Measurements from ENCODE around the gene SLC12A3.

Gene SLC12A3

DNA sequence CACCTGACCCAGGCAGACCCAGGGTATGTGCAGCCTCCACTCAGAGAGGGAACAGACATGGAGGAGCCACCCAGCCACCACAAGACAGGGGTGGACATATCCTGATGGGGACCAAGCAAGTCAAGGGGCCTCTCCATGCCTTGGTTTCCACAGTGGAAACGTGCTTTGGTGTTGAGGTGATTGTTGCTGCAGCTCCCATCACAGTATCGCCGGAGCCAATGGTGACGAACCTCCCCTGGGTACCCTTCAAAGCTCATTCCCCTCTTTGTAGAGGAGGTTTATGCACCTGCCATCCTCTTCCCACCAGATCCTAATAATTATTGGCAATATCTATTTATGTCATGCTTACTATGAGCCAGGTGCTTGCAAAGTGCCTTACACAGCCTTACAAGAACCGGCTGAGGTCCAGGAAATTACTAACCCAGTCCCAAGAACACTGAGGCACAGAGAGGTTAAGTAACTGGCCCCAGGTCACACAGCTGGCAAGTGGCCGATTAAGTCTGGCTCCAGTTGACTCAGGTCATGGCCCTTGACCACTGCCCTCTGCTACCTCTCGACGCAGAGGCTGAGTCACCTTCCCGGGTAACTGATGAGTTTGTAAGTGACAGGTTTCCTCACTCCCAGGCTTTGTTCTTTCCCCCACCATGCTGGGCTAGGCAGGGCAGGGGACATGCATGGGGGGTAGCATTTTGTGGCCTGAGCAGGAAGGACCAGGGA, 20.6 kb downstream of the SLC12A3 start:
- H3K36me3 ChIP-seq (ENCODE audit: insufficient read depth, insufficient read length, low read length): no peaks in the 10 kb centered on the region
- peaks cover 41% of the 10 kb centered on the region for H3K9me3 ChIP-seq (ENCODE audit: insufficient read depth, low read length)
- no peaks in the 10 kb centered on the region for H3K4me1 ChIP-seq (ENCODE audit: insufficient read depth, insufficient read length)
- TF ChIP-seq SUZ12 (IDR thresholded peaks at IDR 0.05; ENCODE audit: extremely low read depth, insufficient read depth, insufficient read length) (no peak), YY1 (IDR thresholded peaks at IDR 0.05; ENCODE audit: insufficient read depth, insufficient read length) (no peak)
- no peak overlapping the region for H3K9ac ChIP-seq (ENCODE audit: insufficient read length, low read depth)
- H3K4me3 ChIP-seq (ENCODE audit: insufficient read length, low read depth): no peak overlapping the region
- no peak for DNase-seq (ENCODE audit: low read depth, low spot score)
- H3K27me3 ChIP-seq (ENCODE audit: insufficient read depth, insufficient read length): no peaks in the 10 kb centered on the region

DNA sequence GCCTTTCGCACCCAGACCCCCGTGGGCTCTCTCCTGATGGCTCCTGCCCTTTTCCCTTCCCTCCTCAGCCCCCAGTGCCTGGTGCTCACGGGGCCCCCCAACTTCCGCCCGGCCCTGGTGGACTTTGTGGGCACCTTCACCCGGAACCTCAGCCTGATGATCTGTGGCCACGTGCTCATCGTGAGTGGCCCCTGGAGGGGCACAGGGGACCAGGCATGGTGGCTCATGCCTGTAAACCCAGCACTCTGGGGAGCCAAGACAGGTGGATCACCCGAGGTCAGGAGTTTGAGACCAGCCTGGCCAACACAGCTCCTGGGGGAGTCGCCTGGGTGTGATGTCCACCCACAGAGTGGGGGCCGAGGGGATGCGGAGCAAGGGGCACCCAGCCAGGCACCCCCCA, 21.3 kb downstream of the SLC12A3 start:
- Histone ChIP-seq H3K4me3 (ENCODE audit: insufficient read length, low read depth) (no peak overlapping the region), H3K27me3 (ENCODE audit: insufficient read depth, insufficient read length) (no peaks in the 10 kb centered on the region), H3K9ac (ENCODE audit: insufficient read length, low read depth) (no peak overlapping the region), H3K4me1 (ENCODE audit: insufficient read depth, insufficient read length) (no peaks in the 10 kb centered on the region), H3K9me3 (ENCODE audit: insufficient read depth, low read length) (peaks cover 41% of the 10 kb centered on the region), H3K36me3 (ENCODE audit: insufficient read depth, insufficient read length, low read length) (no peaks in the 10 kb centered on the region)
- no peak for DNase-seq (ENCODE audit: low read depth, low spot score)
- TF ChIP-seq SUZ12 (IDR thresholded peaks at IDR 0.05; ENCODE audit: extremely low read depth, insufficient read depth, insufficient read length) (no peak), YY1 (IDR thresholded peaks at IDR 0.05; ENCODE audit: insufficient read depth, insufficient read length) (no peak), ZNF274 (IDR thresholded peaks at IDR 0.05; ENCODE audit: low read depth, low read length) (no peak)

DNA sequence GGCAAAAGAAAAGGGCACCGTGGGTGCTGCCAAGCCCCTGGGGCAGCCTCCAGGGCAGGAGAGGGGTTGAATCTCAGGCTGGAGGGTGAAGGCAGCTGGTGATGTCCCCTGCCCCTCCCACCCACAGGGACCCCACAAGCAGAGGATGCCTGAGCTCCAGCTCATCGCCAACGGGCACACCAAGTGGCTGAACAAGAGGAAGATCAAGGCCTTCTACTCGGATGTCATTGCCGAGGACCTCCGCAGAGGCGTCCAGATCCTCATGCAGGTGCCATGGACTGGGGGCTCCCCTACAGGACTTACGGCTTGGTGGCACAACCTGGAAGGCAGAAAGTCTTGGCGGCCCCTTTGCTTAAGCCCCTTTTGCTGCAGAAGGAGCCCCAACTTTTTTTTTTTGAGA, 21.8 kb downstream of the SLC12A3 start:
- Histone ChIP-seq H3K36me3 (ENCODE audit: insufficient read depth, insufficient read length, low read length) (no peaks in the 10 kb centered on the region), H3K9me3 (ENCODE audit: insufficient read depth, low read length) (peaks cover 41% of the 10 kb centered on the region), H3K27me3 (ENCODE audit: insufficient read depth, insufficient read length) (no peaks in the 10 kb centered on the region), H3K4me3 (ENCODE audit: insufficient read length, low read depth) (no peak overlapping the region), H3K9ac (ENCODE audit: insufficient read length, low read depth) (no peak overlapping the region), H3K4me1 (ENCODE audit: insufficient read depth, insufficient read length) (peaks cover 4% of the 10 kb centered on the region)
- no peak for DNase-seq (ENCODE audit: low read depth, low spot score)
- TF ChIP-seq SUZ12 (IDR thresholded peaks at IDR 0.05; ENCODE audit: extremely low read depth, insufficient read depth, insufficient read length) (no peak), ZNF274 (IDR thresholded peaks at IDR 0.05; ENCODE audit: low read depth, low read length) (no peak), YY1 (IDR thresholded peaks at IDR 0.05; ENCODE audit: insufficient read depth, insufficient read length) (no peak)

DNA sequence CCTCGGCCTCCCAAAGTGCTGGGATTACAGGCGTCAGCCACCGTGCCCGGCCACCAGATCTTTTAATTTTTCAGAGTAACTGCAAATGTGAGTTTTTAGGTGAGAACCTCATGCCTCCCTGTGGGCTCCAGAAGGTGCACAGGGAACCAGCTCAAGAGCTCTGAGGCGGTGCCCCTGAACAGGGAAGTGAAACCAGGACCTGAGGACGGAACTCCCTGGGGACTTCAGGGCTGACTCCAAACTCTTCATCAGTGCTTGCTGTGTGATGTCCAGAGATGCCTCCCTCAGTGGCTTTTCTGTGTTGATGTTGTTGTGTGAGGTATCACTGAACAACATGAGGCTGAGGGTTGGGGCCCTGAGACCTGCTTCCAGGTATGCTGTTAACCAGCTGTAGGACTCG, 23.8 kb downstream of the SLC12A3 start:
- Histone ChIP-seq H3K36me3 (ENCODE audit: insufficient read depth, insufficient read length, low read length) (no peaks in the 10 kb centered on the region), H3K9ac (ENCODE audit: insufficient read length, low read depth) (no peak overlapping the region), H3K4me3 (ENCODE audit: insufficient read length, low read depth) (no peak overlapping the region), H3K9me3 (ENCODE audit: insufficient read depth, low read length) (peaks cover 36% of the 10 kb centered on the region), H3K4me1 (ENCODE audit: insufficient read depth, insufficient read length) (peaks cover 4% of the 10 kb centered on the region), H3K27me3 (ENCODE audit: insufficient read depth, insufficient read length) (no peaks in the 10 kb centered on the region)
- DNase-seq (ENCODE audit: low read depth, low spot score): no peak
- TF ChIP-seq YY1 (IDR thresholded peaks at IDR 0.05; ENCODE audit: insufficient read depth, insufficient read length) (no peak), SUZ12 (IDR thresholded peaks at IDR 0.05; ENCODE audit: extremely low read depth, insufficient read depth, insufficient read length) (no peak)

DNA sequence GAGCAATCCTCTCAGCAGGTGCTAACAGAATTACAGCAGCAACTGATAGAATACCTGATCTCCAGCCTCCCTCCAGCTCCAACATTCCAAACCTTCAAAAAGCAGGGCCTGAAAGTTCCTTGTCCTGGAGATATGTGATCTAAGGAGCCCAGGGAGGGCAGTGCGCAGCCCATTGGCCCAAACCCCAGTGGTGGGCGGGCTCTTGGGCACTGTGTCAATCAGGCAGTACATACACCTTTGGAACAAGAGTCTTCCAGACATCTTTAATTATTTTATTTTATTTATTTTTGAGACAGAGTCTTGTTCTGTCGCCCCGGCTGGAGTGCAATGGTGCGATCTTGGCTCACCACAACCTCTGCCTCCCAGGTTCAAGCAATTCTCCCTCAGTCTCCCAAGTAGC, 24.2 kb downstream of the SLC12A3 start:
- no peak for DNase-seq (ENCODE audit: low read depth, low spot score)
- Histone ChIP-seq H3K9me3 (ENCODE audit: insufficient read depth, low read length) (peaks cover 34% of the 10 kb centered on the region), H3K27me3 (ENCODE audit: insufficient read depth, insufficient read length) (no peaks in the 10 kb centered on the region), H3K36me3 (ENCODE audit: insufficient read depth, insufficient read length, low read length) (no peaks in the 10 kb centered on the region), H3K9ac (ENCODE audit: insufficient read length, low read depth) (no peak overlapping the region), H3K4me3 (ENCODE audit: insufficient read length, low read depth) (no peak overlapping the region), H3K4me1 (ENCODE audit: insufficient read depth, insufficient read length) (peaks cover 4% of the 10 kb centered on the region)
- no peak for TF ChIP-seq SUZ12 (IDR thresholded peaks at IDR 0.05; ENCODE audit: extremely low read depth, insufficient read depth, insufficient read length)
- TF ChIP-seq YY1 (IDR thresholded peaks at IDR 0.05; ENCODE audit: insufficient read depth, insufficient read length): no peak
- TF ChIP-seq ZNF274 (IDR thresholded peaks at IDR 0.05; ENCODE audit: low read depth, low read length): no peak

DNA sequence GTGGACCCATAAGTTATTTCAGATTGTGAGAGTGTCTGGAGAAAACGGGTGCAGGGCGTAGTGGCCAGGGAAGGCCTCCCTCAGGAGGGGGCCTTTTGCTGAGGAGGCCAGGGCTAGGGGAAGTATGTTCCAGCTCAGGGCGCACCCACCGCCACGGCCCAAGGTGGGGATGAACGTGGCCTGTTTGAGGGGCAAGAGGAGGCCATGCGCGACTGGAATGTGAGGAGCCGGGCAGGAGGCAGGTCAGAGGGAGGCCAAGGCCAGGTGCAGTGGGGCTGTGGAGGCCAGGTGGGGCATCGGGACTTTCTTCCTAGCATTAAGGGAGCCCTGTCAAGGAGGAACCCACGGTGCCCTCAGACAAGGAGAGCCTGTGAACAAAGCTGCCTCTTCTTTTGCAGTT, 26.7 kb downstream of the SLC12A3 start:
- Histone ChIP-seq H3K9ac (ENCODE audit: insufficient read length, low read depth) (no peak overlapping the region), H3K4me3 (ENCODE audit: insufficient read length, low read depth) (no peak overlapping the region), H3K4me1 (ENCODE audit: insufficient read depth, insufficient read length) (peaks cover 4% of the 10 kb centered on the region), H3K27me3 (ENCODE audit: insufficient read depth, insufficient read length) (no peaks in the 10 kb centered on the region), H3K36me3 (ENCODE audit: insufficient read depth, insufficient read length, low read length) (no peaks in the 10 kb centered on the region), H3K9me3 (ENCODE audit: insufficient read depth, low read length) (peaks cover 9% of the 10 kb centered on the region; the same call in 1 of the 2 replicates)
- DNase-seq (ENCODE audit: low read depth, low spot score): no peak
- no peak for TF ChIP-seq SUZ12 (IDR thresholded peaks at IDR 0.05; ENCODE audit: extremely low read depth, insufficient read depth, insufficient read length)

DNA sequence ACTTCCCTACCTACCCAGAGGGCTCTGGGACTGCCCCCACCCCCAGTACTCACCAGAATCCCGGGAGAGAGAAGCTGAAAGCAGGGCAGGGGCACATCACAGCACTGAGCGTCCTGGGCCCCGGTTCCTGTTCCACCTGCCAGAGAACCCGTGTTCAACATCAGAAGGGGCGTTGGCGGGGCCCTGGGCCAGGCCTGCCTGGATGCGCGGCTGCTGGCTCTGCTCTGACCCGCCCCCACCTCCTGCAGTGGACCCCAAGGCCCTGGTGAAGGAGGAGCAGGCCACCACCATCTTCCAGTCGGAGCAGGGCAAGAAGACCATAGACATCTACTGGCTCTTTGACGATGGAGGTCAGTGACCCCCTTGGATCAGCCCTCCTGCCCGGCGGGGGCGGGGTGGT, 27.7 kb downstream of the SLC12A3 start:
- no peaks in the 10 kb centered on the region for H3K36me3 ChIP-seq (ENCODE audit: insufficient read depth, insufficient read length, low read length)
- TF ChIP-seq YY1 (IDR thresholded peaks at IDR 0.05; ENCODE audit: insufficient read depth, insufficient read length) (no peak), SUZ12 (IDR thresholded peaks at IDR 0.05; ENCODE audit: extremely low read depth, insufficient read depth, insufficient read length) (no peak), ZNF274 (IDR thresholded peaks at IDR 0.05; ENCODE audit: low read depth, low read length) (no peak)
- no peaks in the 10 kb centered on the region; the same call in 1 of the 2 replicates for H3K9me3 ChIP-seq (ENCODE audit: insufficient read depth, low read length)
- DNase-seq (ENCODE audit: low read depth, low spot score): no peak
- peaks cover 4% of the 10 kb centered on the region for H3K4me1 ChIP-seq (ENCODE audit: insufficient read depth, insufficient read length)
- H3K4me3 ChIP-seq (ENCODE audit: insufficient read length, low read depth): no peak overlapping the region
- H3K9ac ChIP-seq (ENCODE audit: insufficient read length, low read depth): no peak overlapping the region
- H3K27me3 ChIP-seq (ENCODE audit: insufficient read depth, insufficient read length): no peaks in the 10 kb centered on the region
